ENCODE results near the gene DDR1. TPM values are rescaled to one million over a fixed set of nuclear protein-coding genes. Genes with fewer than 3 reads are reported as not detected.
"Not testable (repeated sequence)": the region's sequence is repeated elsewhere in the genome, so short reads cannot be mapped to it uniquely, and the experiment has no call there.

The DDR1 gene
- total RNA-seq, 1 donor: 2.5 TPM

DNA sequence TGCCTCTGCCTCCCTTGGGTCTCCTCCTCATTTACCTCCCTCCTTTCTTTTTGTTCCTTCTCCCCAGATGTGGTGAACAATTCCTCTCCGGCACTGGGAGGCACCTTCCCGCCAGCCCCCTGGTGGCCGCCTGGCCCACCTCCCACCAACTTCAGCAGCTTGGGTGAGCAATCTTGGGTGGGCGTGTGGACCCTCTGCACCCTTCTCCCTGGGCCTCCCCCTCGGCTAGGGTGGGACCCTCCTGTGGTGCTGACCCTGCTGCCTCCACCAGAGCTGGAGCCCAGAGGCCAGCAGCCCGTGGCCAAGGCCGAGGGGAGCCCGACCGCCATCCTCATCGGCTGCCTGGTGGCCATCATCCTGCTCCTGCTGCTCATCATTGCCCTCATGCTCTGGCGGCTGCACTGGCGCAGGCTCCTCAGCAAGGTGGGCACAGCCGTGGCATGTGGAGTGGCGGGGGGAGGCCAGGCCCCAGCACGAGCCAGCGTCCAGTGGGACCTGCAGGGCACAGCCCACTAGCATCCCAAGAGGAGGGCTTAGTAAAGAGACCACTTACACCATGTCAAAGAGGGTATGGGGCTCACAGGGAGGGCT lies 8.8 kb downstream of the DDR1 start:
- Histone ChIP-seq H3K9me3 (ENCODE audit: low read depth, low read length) (no peaks in the 10 kb centered on the region), H3K4me1 (ENCODE audit: insufficient read depth, low read length) (no peaks in the 10 kb centered on the region), H3K4me3 (ENCODE audit: low read length) (no peak overlapping the region), H3K27me3 (ENCODE audit: insufficient read depth, low read length) (no peaks in the 10 kb centered on the region)

DNA sequence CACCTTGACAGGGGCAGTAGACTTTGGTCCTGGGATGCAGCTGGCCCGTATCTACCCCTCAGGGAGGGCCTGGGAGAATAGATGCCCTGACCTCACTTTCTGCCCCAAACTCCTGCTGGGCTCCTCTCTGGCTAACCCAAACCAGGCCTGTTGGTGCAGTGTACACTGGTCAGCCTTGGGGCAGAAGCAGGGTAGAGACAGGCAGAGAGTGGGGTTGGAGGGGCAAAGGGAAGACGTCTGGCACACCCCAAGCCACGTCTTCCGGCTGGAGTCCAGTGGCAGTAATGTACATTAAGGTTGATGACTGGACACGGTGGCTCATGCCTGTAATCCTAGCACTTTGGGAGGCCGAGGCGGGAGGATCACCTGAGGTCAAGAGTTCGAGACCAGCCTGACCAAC lies 9.3 kb downstream of the DDR1 start:
- H3K4me1 ChIP-seq (ENCODE audit: insufficient read depth, low read length): no peaks in the 10 kb centered on the region
- H3K27me3 ChIP-seq (ENCODE audit: insufficient read depth, low read length): no peaks in the 10 kb centered on the region
- H3K9me3 ChIP-seq (ENCODE audit: low read depth, low read length): no peaks in the 10 kb centered on the region
- H3K4me3 ChIP-seq (ENCODE audit: low read length): no peak overlapping the region

DNA sequence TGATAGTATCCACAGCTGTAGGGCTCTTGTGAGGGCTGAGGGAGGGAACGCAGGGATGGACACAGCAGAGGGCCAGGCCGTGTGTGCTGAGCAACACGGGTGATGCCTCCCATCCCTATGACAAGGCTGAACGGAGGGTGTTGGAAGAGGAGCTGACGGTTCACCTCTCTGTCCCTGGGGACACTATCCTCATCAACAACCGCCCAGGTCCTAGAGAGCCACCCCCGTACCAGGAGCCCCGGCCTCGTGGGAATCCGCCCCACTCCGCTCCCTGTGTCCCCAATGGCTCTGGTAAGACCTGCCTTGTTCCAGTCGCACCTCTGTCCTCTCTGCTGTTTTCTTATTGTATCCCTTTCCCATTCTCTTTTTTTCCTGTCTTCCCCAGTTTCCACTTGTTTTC lies 10.1 kb downstream of the DDR1 start:
- Histone ChIP-seq H3K9me3 (ENCODE audit: low read depth, low read length) (no peaks in the 10 kb centered on the region), H3K4me1 (ENCODE audit: insufficient read depth, low read length) (no peaks in the 10 kb centered on the region), H3K4me3 (ENCODE audit: low read length) (no peak overlapping the region), H3K27me3 (ENCODE audit: insufficient read depth, low read length) (no peaks in the 10 kb centered on the region)

DNA sequence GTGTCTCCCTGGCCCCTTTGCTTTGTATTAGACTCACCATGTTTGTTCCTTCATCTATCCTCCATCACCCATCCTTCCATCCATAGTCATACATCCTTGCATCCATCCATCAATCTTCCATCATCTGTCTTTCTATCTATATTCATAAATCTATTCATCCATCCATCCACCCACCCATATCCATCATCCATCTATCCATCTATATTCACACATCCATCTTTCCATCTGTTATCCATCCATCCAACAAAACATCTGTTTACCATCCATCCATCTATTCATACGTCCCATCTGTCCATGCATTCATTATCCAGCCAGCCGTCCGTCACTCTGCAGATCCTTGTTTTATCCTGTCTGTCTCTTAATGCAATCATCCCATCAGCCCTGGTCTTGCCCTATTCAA lies 10.6 kb downstream of the DDR1 start:
- H3K4me1 ChIP-seq (ENCODE audit: insufficient read depth, low read length): no peaks in the 10 kb centered on the region
- no peak overlapping the region for H3K4me3 ChIP-seq (ENCODE audit: low read length)
- no peaks in the 10 kb centered on the region for H3K9me3 ChIP-seq (ENCODE audit: low read depth, low read length)
- H3K27me3 ChIP-seq (ENCODE audit: insufficient read depth, low read length): no peaks in the 10 kb centered on the region

DNA sequence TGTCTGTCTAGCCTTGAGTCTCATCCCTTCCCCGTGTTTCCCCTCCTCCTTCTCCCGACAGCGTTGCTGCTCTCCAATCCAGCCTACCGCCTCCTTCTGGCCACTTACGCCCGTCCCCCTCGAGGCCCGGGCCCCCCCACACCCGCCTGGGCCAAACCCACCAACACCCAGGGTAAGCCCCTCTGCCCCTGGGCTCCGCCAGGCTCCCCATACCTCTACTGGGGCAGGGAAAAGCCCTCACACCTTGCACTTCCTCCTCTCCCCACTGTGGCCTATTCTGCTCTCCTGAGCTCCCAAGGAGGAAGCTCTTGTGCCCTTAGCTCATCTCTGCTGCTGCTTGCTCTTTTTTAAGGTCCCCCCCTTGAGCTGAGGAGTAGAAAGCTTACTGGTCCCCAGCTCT lies 11.0 kb downstream of the DDR1 start:
- H3K4me1 ChIP-seq (ENCODE audit: insufficient read depth, low read length): no peaks in the 10 kb centered on the region
- H3K9me3 ChIP-seq (ENCODE audit: low read depth, low read length): no peaks in the 10 kb centered on the region
- no peaks in the 10 kb centered on the region for H3K27me3 ChIP-seq (ENCODE audit: insufficient read depth, low read length)
- no peak overlapping the region for H3K4me3 ChIP-seq (ENCODE audit: low read length)

DNA sequence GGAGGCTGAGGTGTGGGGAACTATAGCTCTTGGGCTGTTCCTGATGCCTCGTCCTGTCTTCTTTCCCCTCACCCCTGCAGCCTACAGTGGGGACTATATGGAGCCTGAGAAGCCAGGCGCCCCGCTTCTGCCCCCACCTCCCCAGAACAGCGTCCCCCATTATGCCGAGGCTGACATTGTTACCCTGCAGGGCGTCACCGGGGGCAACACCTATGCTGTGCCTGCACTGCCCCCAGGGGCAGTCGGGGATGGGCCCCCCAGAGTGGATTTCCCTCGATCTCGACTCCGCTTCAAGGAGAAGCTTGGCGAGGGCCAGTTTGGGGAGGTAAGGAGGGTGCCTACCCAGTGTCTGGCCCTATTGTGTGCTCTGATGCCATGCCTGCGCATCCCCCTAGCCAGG lies 12.2 kb downstream of the DDR1 start:
- H3K27me3 ChIP-seq (ENCODE audit: insufficient read depth, low read length): no peaks in the 10 kb centered on the region
- no peaks in the 10 kb centered on the region for H3K9me3 ChIP-seq (ENCODE audit: low read depth, low read length)
- H3K4me1 ChIP-seq (ENCODE audit: insufficient read depth, low read length): no peaks in the 10 kb centered on the region
- H3K4me3 ChIP-seq (ENCODE audit: low read length): no peak overlapping the region

DNA sequence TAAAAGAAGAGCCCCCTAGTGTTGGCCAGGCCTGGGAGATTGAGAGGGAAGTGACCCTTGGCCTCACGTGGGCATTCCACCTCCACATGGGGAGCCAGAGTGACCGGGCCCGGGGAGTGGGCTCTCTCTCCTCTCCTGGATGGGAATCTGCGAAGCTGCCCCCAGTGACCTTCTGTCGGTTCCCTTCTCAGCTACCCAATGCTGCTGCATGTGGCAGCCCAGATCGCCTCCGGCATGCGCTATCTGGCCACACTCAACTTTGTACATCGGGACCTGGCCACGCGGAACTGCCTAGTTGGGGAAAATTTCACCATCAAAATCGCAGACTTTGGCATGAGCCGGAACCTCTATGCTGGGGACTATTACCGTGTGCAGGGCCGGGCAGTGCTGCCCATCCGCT lies 13.6 kb downstream of the DDR1 start:
- H3K4me1 ChIP-seq (ENCODE audit: insufficient read depth, low read length): no peaks in the 10 kb centered on the region
- H3K9me3 ChIP-seq (ENCODE audit: low read depth, low read length): no peaks in the 10 kb centered on the region
- no peaks in the 10 kb centered on the region for H3K27me3 ChIP-seq (ENCODE audit: insufficient read depth, low read length)
- H3K4me3 ChIP-seq (ENCODE audit: low read length): no peak overlapping the region

DNA sequence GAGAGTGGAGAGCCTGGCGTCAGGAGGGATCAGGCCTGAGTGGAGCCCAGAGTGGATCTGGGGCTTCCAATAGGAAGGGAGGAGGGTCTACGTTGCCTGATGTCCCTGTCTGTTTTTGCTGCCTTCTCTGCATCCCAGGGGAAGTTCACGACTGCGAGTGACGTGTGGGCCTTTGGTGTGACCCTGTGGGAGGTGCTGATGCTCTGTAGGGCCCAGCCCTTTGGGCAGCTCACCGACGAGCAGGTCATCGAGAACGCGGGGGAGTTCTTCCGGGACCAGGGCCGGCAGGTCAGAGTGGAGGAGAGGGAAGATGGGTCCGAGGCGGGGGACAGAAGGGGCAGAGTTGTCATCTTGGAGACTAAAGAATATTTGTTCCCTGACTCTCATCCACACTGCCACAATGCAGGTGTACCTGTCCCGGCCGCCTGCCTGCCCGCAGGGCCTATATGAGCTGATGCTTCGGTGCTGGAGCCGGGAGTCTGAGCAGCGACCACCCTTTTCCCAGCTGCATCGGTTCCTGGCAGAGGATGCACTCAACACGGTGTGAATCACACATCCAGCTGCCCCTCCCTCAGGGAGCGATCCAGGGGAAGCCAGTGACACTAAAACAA lies 14.5 kb downstream of the DDR1 start:
- H3K9me3 ChIP-seq (ENCODE audit: low read depth, low read length): no peaks in the 10 kb centered on the region

DNA sequence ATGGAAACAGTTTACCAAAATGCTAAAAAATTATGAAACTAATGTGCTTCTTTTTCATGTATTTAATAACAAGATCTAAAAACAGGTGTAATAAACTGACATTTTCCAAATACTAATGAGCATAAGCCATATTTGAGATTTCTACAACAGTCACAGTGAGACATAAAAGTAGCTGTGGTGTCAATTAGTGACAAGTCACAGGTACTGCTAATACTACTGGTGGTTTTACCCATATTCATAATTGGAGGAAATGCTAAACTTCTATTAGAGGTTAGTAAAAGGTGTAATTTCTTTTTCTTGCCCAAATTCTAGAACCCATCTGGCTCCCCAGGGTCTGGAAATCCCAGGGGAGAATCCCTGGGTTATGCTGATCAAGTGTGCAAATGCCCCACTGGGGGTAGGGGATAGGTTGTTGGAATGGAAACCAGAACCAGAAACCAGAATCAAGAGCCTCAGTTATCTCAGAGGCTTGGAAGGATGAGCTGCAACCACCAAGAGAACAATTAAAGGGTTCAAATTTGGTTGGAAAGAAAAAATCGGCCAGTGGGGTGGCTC lies 16.6 kb downstream of the DDR1 start:
- H3K4me3 ChIP-seq (ENCODE audit: low read length): no peak overlapping the region
- peaks cover 3% of the 10 kb centered on the region for H3K4me1 ChIP-seq (ENCODE audit: insufficient read depth, low read length)
- no peaks in the 10 kb centered on the region for H3K9me3 ChIP-seq (ENCODE audit: low read depth, low read length)
- H3K27me3 ChIP-seq (ENCODE audit: insufficient read depth, low read length): no peaks in the 10 kb centered on the region

More for the DNA sequence above, 14.5 kb downstream of the DDR1 start:
- Histone ChIP-seq H3K27me3 (ENCODE audit: insufficient read depth, low read length) (no peaks in the 10 kb centered on the region), H3K4me3 (ENCODE audit: low read length) (no peak overlapping the region), H3K4me1 (ENCODE audit: insufficient read depth, low read length) (peaks cover 3% of the 10 kb centered on the region)

DNA sequence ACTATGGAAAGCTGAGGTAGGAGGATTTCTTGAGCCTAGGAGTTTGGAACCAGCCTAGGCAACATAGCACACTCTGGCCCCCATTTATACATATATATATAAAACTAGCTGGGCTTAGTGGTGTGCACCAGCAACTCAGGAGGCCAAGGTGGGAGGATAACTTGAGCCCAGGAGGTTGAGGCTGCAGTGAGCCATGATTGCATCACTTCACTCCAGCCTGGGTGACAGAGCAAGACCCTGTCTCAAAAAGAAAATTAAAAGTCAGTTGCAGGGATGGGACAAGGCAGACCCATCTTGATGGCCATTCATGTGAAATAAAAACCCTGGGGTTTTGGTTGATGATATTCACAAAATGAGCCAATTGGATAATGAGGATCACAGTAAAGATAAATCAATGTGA lies 17.1 kb downstream of the DDR1 start:
- H3K4me1 ChIP-seq (ENCODE audit: insufficient read depth, low read length): peaks cover 3% of the 10 kb centered on the region
- no peak overlapping the region for H3K4me3 ChIP-seq (ENCODE audit: low read length)
- no peaks in the 10 kb centered on the region for H3K9me3 ChIP-seq (ENCODE audit: low read depth, low read length)
- H3K27me3 ChIP-seq (ENCODE audit: insufficient read depth, low read length): no peaks in the 10 kb centered on the region

DNA sequence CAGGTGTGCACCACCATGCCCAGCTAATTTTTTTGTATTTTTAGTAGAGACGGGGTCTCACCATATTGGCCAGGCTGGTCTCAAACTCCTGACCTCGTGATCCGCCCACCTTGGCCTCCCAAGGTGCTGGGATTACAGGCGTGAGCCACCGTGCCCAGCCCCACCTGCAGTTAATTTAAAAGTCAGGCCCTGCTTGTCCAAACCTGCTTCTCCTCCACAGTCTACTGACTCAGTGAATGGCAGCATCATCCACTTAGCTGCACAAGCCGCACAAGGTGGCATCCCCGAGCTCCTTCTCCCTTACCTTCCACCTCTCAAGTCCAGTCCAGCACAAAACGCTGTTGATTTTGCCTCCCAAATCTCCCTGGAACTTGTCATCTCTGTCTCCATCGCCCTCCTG lies 17.9 kb downstream of the DDR1 start:
- H3K9me3 ChIP-seq (ENCODE audit: low read depth, low read length); H3K4me3 ChIP-seq (ENCODE audit: low read length); H3K4me1 ChIP-seq (ENCODE audit: insufficient read depth, low read length); H3K27me3 ChIP-seq (ENCODE audit: insufficient read depth, low read length): not testable (repeated sequence)

DNA sequence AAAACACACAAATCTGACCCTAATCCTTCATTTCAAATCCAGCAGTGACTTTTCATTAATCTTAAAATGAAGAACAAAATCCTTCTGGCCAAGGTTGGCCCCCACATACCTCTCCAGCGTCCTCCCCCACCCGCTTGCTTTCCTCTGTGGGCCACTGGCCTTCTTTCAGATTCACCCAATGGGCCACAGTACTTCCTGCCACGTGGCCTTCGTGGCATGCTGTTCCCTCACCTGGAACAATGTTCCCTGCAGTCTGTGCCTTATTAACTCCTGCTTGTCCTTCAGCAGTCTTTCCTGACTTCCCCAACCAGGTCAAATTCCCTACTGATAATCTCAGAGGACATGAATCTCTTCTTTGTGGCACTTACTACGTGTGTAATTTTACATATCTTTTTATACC lies 18.4 kb downstream of the DDR1 start:
- H3K4me1 ChIP-seq (ENCODE audit: insufficient read depth, low read length): peaks cover 6% of the 10 kb centered on the region
- H3K27me3 ChIP-seq (ENCODE audit: insufficient read depth, low read length): no peaks in the 10 kb centered on the region
- no peak overlapping the region for H3K4me3 ChIP-seq (ENCODE audit: low read length)
- no peaks in the 10 kb centered on the region for H3K9me3 ChIP-seq (ENCODE audit: low read depth, low read length)

DNA sequence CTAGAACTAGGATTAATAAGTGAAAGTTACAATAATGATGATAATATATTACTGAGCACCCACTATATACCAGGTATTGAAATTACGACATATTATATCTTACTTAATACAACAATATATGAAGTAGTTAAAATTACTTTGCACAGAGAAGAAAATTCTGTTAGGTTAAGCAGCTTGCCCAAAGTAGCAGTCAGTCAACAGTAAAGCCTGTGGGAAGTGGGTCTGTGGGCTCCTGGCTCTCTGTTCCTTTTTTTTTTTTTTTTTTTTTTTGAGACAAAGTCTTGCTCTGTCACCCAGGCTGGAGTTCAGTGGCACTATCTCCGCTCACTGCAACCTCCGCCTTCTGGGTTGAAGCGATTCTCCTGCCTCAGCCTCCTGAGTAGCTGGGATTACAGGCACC lies 18.9 kb downstream of the DDR1 start:
- H3K4me3 ChIP-seq (ENCODE audit: low read length): no peak overlapping the region
- peaks cover 6% of the 10 kb centered on the region for H3K4me1 ChIP-seq (ENCODE audit: insufficient read depth, low read length)
- no peaks in the 10 kb centered on the region for H3K27me3 ChIP-seq (ENCODE audit: insufficient read depth, low read length)
- no peaks in the 10 kb centered on the region for H3K9me3 ChIP-seq (ENCODE audit: low read depth, low read length)

DNA sequence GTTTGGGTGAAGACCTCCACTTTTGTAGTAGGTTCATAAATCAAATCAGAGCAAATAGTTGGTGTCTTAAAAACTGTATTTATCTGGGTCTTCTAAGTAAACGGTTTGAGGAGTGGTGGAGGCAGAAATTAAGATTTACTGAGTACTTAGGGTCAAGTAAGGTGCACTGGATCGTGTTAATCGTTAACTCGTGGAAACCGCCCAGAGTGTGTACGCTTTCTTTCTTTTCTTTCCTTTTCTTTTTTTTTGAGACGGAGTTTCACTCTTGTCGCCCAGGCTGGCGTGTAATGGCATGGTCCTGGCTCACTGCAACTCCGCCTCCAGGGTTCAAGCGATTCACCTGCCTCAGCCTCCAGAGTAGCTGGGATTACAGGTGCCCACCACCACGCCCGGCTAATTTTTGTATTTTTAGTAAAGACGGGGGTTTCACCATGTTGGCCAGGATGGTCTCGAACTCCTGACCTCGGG lies 23.0 kb downstream of the DDR1 start:
- not testable (repeated sequence) for H3K27me3 ChIP-seq (ENCODE audit: insufficient read depth, low read length); H3K9me3 ChIP-seq (ENCODE audit: low read depth, low read length)
- Histone ChIP-seq H3K4me1 (ENCODE audit: insufficient read depth, low read length) (peaks cover 15% of the 10 kb centered on the region), H3K4me3 (ENCODE audit: low read length) (peak overlapping the region; percentile 73)

DNA sequence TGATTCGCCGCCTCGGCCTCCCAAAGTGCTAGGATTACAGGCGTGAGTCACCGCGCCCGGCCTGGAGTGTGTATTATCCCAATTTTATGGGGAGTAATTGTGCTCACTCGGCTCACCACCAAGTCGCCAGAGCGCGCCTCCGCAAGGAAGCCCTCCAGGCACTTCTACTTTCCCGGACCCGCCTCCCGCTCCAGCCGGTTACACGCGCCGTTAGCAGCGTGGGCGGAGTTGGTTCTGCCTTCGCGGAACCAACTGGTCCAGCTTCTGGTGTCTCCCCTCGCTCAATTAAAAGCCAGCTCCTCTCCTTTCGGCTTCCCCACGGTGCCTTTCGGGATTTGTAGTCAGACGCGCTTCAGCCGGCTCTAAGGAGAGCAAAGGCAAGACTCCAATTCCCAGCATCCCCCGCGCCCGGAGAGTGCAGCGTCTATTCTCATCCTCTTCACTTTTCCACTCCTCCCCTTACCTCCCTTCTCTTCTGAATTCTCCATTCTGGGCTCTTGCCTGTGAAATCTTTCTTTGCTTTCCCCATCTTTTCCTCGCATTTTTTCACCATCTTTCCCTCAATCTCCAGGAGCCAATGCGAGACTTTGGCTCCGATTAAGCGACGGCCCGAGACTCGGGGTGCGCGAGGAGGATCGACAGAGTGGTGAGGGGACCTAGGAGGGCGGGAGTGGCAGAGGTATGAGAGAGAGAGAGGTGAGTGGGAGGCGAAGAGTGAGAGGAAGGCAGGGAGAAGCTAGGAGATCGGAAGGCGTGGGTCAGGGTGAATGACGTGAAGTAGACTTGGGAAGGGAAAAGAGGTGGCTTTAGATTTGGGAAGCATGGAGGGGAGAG lies 23.7 kb downstream of the DDR1 start, which contains the start of gene GTF2H4:
Gene GTF2H4 (plus strand): TSS at position 450 of the 834 bp plus-strand sequence.
- peak within 1 kb of the TSS; percentile 73 for H3K4me3 ChIP-seq (ENCODE audit: low read length)
- no peaks in the 10 kb centered on the region for H3K27me3 ChIP-seq (ENCODE audit: insufficient read depth, low read length)
- peaks cover 15% of the 10 kb centered on the region for H3K4me1 ChIP-seq (ENCODE audit: insufficient read depth, low read length)
- no peaks in the 10 kb centered on the region for H3K9me3 ChIP-seq (ENCODE audit: low read depth, low read length)

Measured in mononuclear cell (primary cell).